Stimulated activated CD8-positive, alpha-beta memory T cell treated with anti-CD3 and anti-CD28 coated beads, Interleukin-4, amount 100 ng/mL, for 4 hours (primary cell): ENCODE measurements around the gene BLM.
"Not testable (repeated sequence)": the region's sequence is repeated elsewhere in the genome, so short reads cannot be mapped to it uniquely, and the experiment has no call there.

ENCODE experiments used
- DNase-seq, 2 donors: peaks; one replicate each; pipeline ENCODE4 v3.0.0-alpha.2; 2020; ENCODE audit warnings: low read depth in 2 of 2, low spot score in 1 of 2

BLM gene

DNA sequence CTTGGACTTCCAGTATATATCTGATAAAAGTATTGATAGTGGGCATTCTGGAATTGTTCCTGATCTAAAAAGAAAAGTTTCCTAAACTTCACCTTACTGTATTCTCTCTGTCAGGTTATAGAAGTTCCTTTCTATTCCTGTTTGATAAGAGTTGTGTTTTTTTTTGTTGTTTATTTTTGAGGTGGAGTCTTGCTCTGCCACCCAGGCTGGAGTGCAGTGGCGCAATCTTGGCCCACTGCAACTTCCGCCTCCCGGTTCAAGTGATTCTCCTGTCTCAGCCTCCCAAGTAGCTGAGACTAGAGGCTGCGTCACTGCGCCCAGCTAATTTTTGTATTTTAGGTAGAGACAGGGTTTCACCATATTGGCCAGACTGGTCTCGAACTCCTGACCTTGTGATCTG, 13.1 kb downstream of the BLM start:
- no peak for DNase-seq

GRCh38 chr15:90735923-90736322, 18.8 kb downstream of the BLM start:
- DNase-seq = no peak

- DNase-seq = not testable (repeated sequence)
These were observed 23.4 kb downstream of the BLM start for GRCh38 chr15:90740545-90740944.

DNA sequence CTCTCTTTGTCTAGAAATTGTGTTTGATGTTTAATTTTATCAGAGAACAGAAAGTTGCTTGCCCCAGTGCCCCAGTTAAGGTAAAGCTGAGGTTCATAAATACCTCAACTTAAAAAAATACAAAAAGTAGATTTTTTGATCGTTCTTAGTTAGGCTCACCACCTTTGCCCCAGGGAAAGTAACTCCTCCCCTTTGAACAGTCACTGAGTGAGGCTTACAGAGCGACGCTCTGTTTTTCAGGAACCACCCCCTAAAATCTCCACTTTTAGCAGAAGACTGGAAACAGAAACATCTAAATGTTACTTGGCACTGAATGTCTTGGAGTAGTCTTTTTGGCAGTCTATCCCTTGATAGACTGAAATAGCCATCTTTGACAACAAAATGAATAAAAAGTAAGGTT, 24.9 kb downstream of the BLM start:
- no peak for DNase-seq

DNA sequence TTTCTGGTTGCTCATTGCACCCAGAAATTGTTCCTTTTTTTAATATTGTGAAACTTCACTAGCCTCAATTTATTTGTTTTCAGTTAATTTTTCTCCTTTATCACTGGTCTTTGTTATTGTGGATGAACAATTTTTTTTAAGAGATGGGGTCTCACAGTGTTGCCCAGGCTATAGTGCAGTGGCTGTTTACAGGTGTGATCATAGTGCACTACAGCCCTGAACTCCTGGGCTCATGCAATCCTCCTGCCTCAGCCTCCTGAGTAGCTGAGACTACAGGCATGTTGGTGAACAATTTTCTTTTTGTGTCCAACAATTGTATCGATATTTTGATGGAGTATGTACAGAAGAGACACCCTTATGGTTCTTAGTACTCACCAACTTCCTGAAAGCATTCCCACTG, 26.3 kb downstream of the BLM start:
- no peak for DNase-seq

- DNase-seq = no peak
These were observed 27.7 kb downstream of the BLM start for GRCh38 chr15:90744759-90745402.

GRCh38 chr15:90749754-90750153, 32.6 kb downstream of the BLM start:
- no peak for DNase-seq

DNA sequence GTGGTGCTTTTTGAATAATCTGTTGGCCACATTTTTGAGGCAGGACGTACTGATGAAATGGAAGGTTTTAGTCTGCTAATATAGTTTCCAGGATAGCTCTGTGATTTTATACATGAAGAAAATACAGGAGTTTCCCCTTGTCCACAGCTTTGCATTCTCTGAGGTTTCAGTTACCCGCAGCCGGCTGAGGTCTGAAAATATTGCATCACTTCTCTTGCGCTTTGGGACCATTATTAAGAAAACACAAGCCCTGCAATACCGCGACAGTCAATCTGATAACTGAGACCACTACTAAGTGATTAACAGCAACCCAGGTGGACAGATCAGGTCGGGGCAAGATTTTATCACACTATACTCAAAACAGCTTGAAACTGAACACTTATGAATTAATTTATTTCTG, 33.0 kb downstream of the BLM start:
- DNase-seq = no peak

- no peak for DNase-seq
These were observed 34.2 kb downstream of the BLM start for GRCh38 chr15:90751300-90751825.

DNA sequence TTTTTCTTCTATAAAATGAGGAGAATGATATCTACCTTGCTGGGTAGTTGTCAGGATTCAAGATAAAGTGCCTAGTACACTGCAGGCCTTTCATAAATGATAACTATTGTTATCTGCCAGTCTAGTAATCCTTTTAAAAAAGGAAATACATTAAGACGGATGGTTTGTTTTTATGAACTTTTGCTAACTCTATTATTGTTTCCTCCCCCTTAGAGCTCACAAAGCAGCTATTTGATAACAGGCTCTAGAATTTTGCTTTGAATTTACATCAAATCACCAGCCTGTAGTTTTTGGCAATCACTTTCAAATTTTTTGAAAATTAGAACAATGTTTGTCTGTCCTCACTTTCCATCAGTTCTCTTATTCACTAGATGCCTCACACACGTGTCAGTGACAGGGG, 39.8 kb downstream of the BLM start:
- no peak for DNase-seq

GRCh38 chr15:90757461-90757860, 40.3 kb downstream of the BLM start:
- no peak for DNase-seq

- no peak for DNase-seq
These were observed 43.6 kb downstream of the BLM start for GRCh38 chr15:90760661-90761232.

- no peak for DNase-seq
These were observed 44.5 kb downstream of the BLM start for GRCh38 chr15:90761629-90762028.

DNA sequence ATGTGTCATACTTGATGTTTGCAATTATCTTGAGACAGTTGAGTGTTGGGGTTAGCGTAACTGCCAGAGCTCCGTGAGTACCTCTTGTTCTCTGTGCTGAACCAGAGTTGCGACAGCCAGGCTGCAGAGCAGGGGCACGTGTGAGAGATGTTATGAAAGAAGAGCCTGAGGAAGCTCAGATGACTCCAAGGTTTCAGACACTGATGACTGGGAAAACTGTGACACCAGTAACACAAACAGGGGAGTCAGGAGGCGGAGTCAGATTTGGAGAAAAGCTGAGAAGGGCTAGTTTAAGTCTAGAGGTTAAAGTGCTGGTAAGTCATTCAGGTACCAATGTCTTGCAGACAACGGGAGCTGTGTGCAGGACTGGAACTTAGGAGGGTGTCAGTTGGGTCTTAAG, 45.0 kb downstream of the BLM start:
- DNase-seq = no peak

DNA sequence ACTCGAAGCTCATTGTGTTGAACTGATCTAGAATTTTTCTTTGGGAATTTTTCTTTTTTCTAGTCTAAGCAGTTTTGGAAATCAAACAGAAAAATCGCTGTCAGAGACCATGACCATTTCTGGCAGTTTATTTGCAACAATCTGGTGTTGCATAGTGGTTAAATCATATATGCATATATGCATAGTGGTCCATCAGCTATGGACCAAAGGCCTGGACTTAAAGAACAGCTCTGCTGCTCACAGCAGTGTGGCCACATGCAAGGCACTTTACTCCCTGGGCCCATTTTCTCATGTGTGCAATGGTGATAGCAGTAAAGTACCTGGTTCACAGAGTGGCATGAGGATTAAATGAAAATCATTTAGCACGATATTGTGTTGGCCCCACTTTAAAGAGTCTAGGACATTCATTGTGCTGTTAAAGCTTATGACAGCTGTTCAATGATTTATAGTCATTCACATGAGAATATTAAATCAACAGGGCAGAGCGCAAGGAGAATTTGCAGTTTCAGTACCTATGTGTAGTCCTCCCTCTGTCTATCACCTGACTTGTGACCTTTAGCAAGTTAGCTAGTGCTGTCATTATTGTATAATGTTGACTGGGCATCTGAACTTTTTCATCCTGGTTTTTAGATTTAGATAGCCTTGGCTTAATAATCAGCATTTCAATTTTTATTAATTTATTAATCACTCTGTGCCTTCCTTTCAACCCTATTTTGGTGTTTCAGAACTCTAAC, 46.4 kb downstream of the BLM start:
- no peak for DNase-seq

- DNase-seq = no peak
These were observed 48.4 kb downstream of the BLM start for GRCh38 chr15:90765531-90765930.

DNA sequence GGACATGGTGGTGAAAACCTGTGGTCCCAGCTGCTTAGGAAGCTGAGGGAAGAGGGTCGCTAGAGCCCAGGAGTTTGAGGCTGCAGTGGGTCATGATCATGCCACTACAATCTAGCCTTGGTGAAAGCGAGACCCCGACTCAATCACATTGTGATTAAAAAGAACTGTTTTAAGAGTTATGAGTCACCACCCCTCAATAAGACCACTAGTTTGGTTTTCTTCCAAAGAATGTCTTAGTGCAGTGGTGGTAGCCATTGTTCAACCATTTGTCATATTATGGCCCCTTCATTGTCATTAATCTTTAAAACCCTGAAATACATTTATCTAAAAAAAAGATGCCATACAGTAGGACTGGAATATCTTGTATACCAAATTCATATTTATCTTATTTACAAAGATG, 48.8 kb downstream of the BLM start:
- no peak for DNase-seq

DNA sequence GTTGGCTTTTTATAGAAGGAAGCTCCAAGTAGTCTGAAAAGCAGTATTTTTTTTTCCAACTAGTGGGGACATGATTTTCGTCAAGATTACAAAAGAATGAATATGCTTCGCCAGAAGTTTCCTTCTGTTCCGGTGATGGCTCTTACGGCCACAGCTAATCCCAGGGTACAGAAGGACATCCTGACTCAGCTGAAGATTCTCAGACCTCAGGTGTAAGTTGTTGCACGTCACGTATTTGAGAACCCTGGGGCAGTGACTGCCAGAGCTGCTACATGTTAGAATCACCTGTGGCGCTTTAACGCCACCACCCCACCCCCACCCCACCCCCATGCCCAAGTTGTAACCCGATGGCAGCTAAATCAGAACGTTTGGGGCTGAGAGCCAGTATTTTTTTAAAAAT, 52.2 kb downstream of the BLM start:
- DNase-seq = no peak

GRCh38 chr15:90773485-90773884, 56.3 kb downstream of the BLM start:
- no peak for DNase-seq

DNA sequence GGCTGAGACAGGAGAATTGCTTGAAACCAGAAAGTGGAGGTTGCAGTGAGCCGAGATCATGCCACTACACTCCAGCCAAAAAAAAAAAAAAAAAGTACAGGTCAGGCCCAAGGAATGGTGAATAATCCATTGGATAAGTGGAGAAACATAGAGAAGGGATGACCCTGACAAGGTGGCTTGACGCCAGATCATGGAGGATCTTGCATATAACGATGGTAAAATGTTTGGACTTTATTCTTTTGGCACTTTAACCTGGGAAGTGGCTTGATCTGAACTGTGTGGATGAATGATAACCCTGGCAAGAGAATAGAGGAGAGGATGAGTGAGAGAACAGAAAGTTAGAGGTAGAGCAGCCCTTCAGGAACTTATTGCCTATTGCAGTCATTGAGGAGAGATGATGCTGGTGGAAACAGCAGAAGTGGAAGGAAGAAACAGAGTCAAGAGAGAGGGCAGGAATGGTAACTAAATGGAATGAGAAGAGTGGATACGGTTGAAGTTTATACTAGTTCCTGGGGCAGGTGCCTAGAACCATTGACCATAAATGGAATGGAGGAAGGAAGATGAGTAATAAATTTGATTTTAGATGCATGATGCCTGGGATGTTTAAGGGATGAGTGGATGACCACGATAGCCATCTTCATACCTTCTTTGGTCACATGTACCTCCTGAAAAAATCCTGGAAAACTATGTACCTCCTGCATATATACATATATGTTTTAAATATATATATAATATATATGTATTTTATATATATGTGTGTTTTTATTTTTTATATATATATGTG, 57.8 kb downstream of the BLM start:
- DNase-seq = no peak

DNA sequence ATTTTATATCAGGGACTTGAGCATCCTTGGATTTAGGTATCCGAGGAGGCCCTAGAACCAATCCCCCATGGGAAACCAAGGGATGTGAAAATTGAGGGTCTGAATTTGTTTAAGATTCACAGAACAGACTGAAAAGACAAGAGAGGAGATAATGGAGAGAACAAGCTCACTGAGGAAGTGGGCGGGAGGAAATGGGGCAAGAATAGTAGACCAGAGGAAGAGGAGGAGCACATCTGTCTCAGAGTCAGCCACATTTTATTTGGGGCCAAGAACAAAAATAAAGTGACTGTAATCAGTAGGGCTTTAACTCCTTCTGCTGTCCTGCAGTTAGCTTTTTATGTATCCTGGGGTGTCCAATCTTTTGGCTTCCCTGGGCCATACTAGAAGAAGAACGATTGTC, 63.8 kb downstream of the BLM start:
- DNase-seq = no peak

GRCh38 chr15:90782442-90782841, 65.3 kb downstream of the BLM start:
- DNase-seq = no peak
